ENCODE results near the gene PTX4. TPM values are rescaled to one million over a fixed set of nuclear protein-coding genes. Genes with fewer than 3 reads are reported as not detected.

PTX4 gene
- total RNA-seq, 1 donor from 2014 or later: not detected

GRCh38 chr16:1468426-1468810 is 20.3 kb downstream of the PTX4 start:
- H3K27ac Mint-ChIP-seq: no peak overlapping the region
- POLR2A ChIA-PET: no interaction called here

GRCh38 chr16:1466968-1467521 is 21.7 kb downstream of the PTX4 start:
- Mint-ChIP-seq H3K27ac (peak overlapping the region; percentile 57), H3K4me1 (peaks cover 37% of the 10 kb centered on the region), H3K4me3 (no peak overlapping the region), H3K36me3 (ENCODE audit: low read depth) (peaks cover 43% of the 10 kb centered on the region), H3K9me3 (no peaks in the 10 kb centered on the region), H3K27me3 (no peaks in the 10 kb centered on the region)
- TF ChIP-seq CTCF (IDR thresholded peaks at IDR 0.05): no peak
- no peak for ATAC-seq (ENCODE audit: low read depth)
- POLR2A ChIA-PET: no interaction called here
- intact Hi-C loops (cut with micrococcal nuclease): no loop called here
- DNase-seq: no peak
- CTCF ChIA-PET: no interaction called here

More at GRCh38 chr16:1468426-1468810, 20.3 kb downstream of the PTX4 start:
- intact Hi-C loops (cut with micrococcal nuclease): no loop called here
- Mint-ChIP-seq H3K9me3 (no peaks in the 10 kb centered on the region), H3K27me3 (no peaks in the 10 kb centered on the region), H3K36me3 (ENCODE audit: low read depth) (peaks cover 39% of the 10 kb centered on the region), H3K4me3 (no peak overlapping the region), H3K4me1 (peaks cover 48% of the 10 kb centered on the region)
- no peak for TF ChIP-seq CTCF (IDR thresholded peaks at IDR 0.05)
- no peak for ATAC-seq (ENCODE audit: low read depth)
- CTCF ChIA-PET: no interaction called here
- DNase-seq: no peak

- Mint-ChIP-seq H3K4me1 (peaks cover 27% of the 10 kb centered on the region), H3K27me3 (no peaks in the 10 kb centered on the region), H3K9me3 (no peaks in the 10 kb centered on the region), H3K36me3 (ENCODE audit: low read depth) (peaks cover 45% of the 10 kb centered on the region), H3K4me3 (no peak overlapping the region), H3K27ac (no peak overlapping the region)
- CTCF ChIA-PET: no interaction called here
- no peak for ATAC-seq (ENCODE audit: low read depth)
- intact Hi-C loops (cut with micrococcal nuclease): no loop called here
- DNase-seq: no peak
- POLR2A ChIA-PET: no interaction called here
- TF ChIP-seq CTCF (IDR thresholded peaks at IDR 0.05): no peak
These were observed 22.7 kb downstream of the PTX4 start for GRCh38 chr16:1466054-1466453.

GRCh38 chr16:1465567-1465915 is 23.2 kb downstream of the PTX4 start:
- H3K9me3 Mint-ChIP-seq: no peaks in the 10 kb centered on the region
- DNase-seq (no peak), ATAC-seq (ENCODE audit: low read depth) (no peak)
- intact Hi-C loops (cut with micrococcal nuclease): no loop called here
- peaks cover 45% of the 10 kb centered on the region for H3K36me3 Mint-ChIP-seq (ENCODE audit: low read depth)
- no peak for TF ChIP-seq CTCF (IDR thresholded peaks at IDR 0.05)
- peaks cover 22% of the 10 kb centered on the region for H3K4me1 Mint-ChIP-seq
- no peak overlapping the region for H3K27ac Mint-ChIP-seq
- CTCF ChIA-PET: no interaction called here
- no peaks in the 10 kb centered on the region for H3K27me3 Mint-ChIP-seq
- no peak overlapping the region for H3K4me3 Mint-ChIP-seq
- POLR2A ChIA-PET: interaction anchor here (1.1 kb wide), 1 partner anchor 9 kb away, joined by 3 read pairs; the partner anchor contains the start of gene CLCN7

GRCh38 chr16:1464894-1465566 is 23.7 kb downstream of the PTX4 start:
- H3K4me3 Mint-ChIP-seq: no peak overlapping the region
- H3K9me3 Mint-ChIP-seq: no peaks in the 10 kb centered on the region
- intact Hi-C loops (cut with micrococcal nuclease): no loop called here
- no peaks in the 10 kb centered on the region for H3K27me3 Mint-ChIP-seq
- CTCF ChIA-PET: no interaction called here
- H3K4me1 Mint-ChIP-seq: peaks cover 20% of the 10 kb centered on the region
- no peak for TF ChIP-seq CTCF (IDR thresholded peaks at IDR 0.05)
- peaks cover 49% of the 10 kb centered on the region for H3K36me3 Mint-ChIP-seq (ENCODE audit: low read depth)
- DNase-seq (no peak), ATAC-seq (ENCODE audit: low read depth) (no peak)
- no peak overlapping the region for H3K27ac Mint-ChIP-seq
- POLR2A ChIA-PET: interaction anchor here (0.8 to 1.1 kb wide), 2 partner anchors 9 to 27 kb away, joined by 3 read pairs; partner anchors contain the start of gene CLCN7

Measured in activated B cell treated with CpG ODN at 0.5 μM for 24 hours (primary cell).